ENCODE measurements around the gene SACM1L. TPM values are rescaled to one million over a fixed set of nuclear protein-coding genes. Genes with fewer than 3 reads are reported as not detected.

SACM1L gene
- total and polyA plus RNA-seq, 7 experiments from 2014 or later: 21.1 to 93.8 (median 69.6) TPM

- no peaks in the 10 kb centered on the region for H3K27me3 ChIP-seq (ENCODE audit: control insufficient read depth in 2 of 2, insufficient read depth in 2 of 2, low read length in 2 of 2)
- Mint-ChIP-seq H3K36me3 (peaks cover 20 to 75% (median 46%) of the 10 kb centered on the region in 5 donors), H3K27ac (peak overlapping the region in 7 of 9 donors; percentile 29 to 88 (median 49)), H3K27me3 (no peaks in the 10 kb centered on the region), H3K4me3 (no peak overlapping the region), H3K9me3 (no peaks in the 10 kb centered on the region), H3K4me1 (peaks cover 15 to 33% (median 25%) of the 10 kb centered on the region in 7 donors)
- ChIA-PET CTCF (no interaction called here), POLR2A (no interaction called here)
- H3K36me3 ChIP-seq (ENCODE audit: control insufficient read depth in 2 of 3, insufficient read depth in 3 of 3, low read length in 3 of 3): peaks cover 12 to 79% (median 45%) of the 10 kb centered on the region in 3 experiments
- peaks cover 5 to 6% of the 10 kb centered on the region in 2 donors for H3K4me1 ChIP-seq (ENCODE audit: control insufficient read depth in 2 of 2, insufficient read depth in 2 of 2, low read length in 2 of 2)
- ATAC-seq: no peak
- no peak overlapping the region for H3K27ac ChIP-seq (ENCODE audit: low read depth, low read length)
- intact Hi-C loops (cut with micrococcal nuclease): no loop called here
- H3K4me3 ChIP-seq (ENCODE audit: low read length): no peak overlapping the region
- no peaks in the 10 kb centered on the region for H3K9me3 ChIP-seq (ENCODE audit: control insufficient read depth in 2 of 3, low read length in 3 of 3)
- no peak for DNase-seq
Observed at GRCh38 chr3:45736707-45737106, 47.5 kb downstream of the SACM1L start.

- Mint-ChIP-seq H3K9me3 (no peaks in the 10 kb centered on the region), H3K27ac (peak overlapping the region in 3 of 9 donors; percentile 32 to 73 (median 46)), H3K4me1 (peaks cover 18 to 39% (median 30%) of the 10 kb centered on the region in 7 donors), H3K36me3 (peaks cover 16 to 75% (median 43%) of the 10 kb centered on the region in 5 donors), H3K4me3 (no peak overlapping the region), H3K27me3 (no peaks in the 10 kb centered on the region)
- DNase-seq: no peak
- Histone ChIP-seq H3K4me3 (ENCODE audit: low read length) (no peak overlapping the region), H3K27me3 (ENCODE audit: control insufficient read depth in 2 of 2, insufficient read depth in 2 of 2, low read length in 2 of 2) (no peaks in the 10 kb centered on the region), H3K27ac (ENCODE audit: low read depth, low read length) (no peak overlapping the region), H3K36me3 (ENCODE audit: control insufficient read depth in 2 of 3, insufficient read depth in 3 of 3, low read length in 3 of 3) (peaks cover 10 to 78% (median 47%) of the 10 kb centered on the region in 3 experiments), H3K9me3 (ENCODE audit: control insufficient read depth in 2 of 3, low read length in 3 of 3) (no peaks in the 10 kb centered on the region), H3K4me1 (ENCODE audit: control insufficient read depth in 2 of 2, insufficient read depth in 2 of 2, low read length in 2 of 2) (peaks cover 5 to 8% of the 10 kb centered on the region in 2 donors)
- ChIA-PET POLR2A (no interaction called here), CTCF (interaction anchor here (0.7 kb wide), 1 partner anchor 347 kb away, joined by 4 read pairs; no protein-coding TSS in a partner anchor)
- no peak for ATAC-seq
- intact Hi-C loops (cut with micrococcal nuclease): no loop called here
Observed at GRCh38 chr3:45737234-45737633, 48.0 kb downstream of the SACM1L start.

DNA sequence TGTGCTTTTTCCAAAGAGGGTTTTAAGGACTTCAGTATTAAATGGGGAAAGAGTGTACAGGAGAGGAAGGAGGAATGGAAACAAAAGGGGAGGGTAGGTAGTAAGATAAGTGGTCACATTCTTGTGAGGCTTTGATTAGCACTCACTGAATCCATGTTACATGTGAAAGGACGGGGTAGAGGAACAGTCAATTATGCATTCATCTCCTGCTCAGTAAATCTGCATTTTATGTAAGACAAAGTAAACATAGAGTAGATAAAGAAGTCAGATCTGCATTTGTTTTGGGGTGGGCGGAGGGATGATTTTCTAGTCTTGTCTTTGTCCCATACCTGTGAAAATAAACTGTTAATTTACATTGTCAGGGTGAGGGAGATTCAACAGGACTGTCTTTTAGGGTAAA lies 50.8 kb downstream of the SACM1L start:
- peaks cover 16 to 61% (median 35%) of the 10 kb centered on the region in 5 donors for H3K36me3 Mint-ChIP-seq
- ChIA-PET CTCF (no interaction called here), POLR2A (no interaction called here)
- H3K9me3 Mint-ChIP-seq: no peaks in the 10 kb centered on the region
- H3K4me3 ChIP-seq (ENCODE audit: low read length): no peak overlapping the region
- no peaks in the 10 kb centered on the region for H3K9me3 ChIP-seq (ENCODE audit: control insufficient read depth in 2 of 3, low read length in 3 of 3)
- no peak for ATAC-seq
- no peaks in the 10 kb centered on the region for H3K27me3 Mint-ChIP-seq
- H3K4me1 ChIP-seq (ENCODE audit: control insufficient read depth in 2 of 2, insufficient read depth in 2 of 2, low read length in 2 of 2): peaks cover 5 to 8% of the 10 kb centered on the region in 2 donors
- H3K36me3 ChIP-seq (ENCODE audit: control insufficient read depth in 2 of 3, insufficient read depth in 3 of 3, low read length in 3 of 3): peaks cover 10 to 79% (median 51%) of the 10 kb centered on the region in 3 experiments
- peak overlapping the region in 3 of 10 donors; percentile 2 to 6 (median 5) for H3K4me3 Mint-ChIP-seq
- peak overlapping the region; percentile 11 to 74 (median 48) for H3K27ac Mint-ChIP-seq
- peak overlapping the region; percentile 26 for H3K27ac ChIP-seq (ENCODE audit: low read depth, low read length)
- no peak for DNase-seq
- intact Hi-C loops (cut with micrococcal nuclease): no loop called here
- peaks cover 17 to 41% (median 33%) of the 10 kb centered on the region in 7 donors for H3K4me1 Mint-ChIP-seq
- no peaks in the 10 kb centered on the region for H3K27me3 ChIP-seq (ENCODE audit: control insufficient read depth in 2 of 2, insufficient read depth in 2 of 2, low read length in 2 of 2)

GRCh38 chr3:45741247-45741646 lies 52.1 kb downstream of the SACM1L start:
- peak overlapping the region; percentile 53 for H3K27ac ChIP-seq (ENCODE audit: low read depth, low read length)
- ChIA-PET POLR2A (no interaction called here), CTCF (no interaction called here)
- H3K4me1 Mint-ChIP-seq: peaks cover 17 to 41% (median 33%) of the 10 kb centered on the region in 7 donors
- H3K9me3 ChIP-seq (ENCODE audit: control insufficient read depth in 2 of 3, low read length in 3 of 3): no peaks in the 10 kb centered on the region
- no peaks in the 10 kb centered on the region for H3K27me3 Mint-ChIP-seq
- no peak overlapping the region for H3K4me3 ChIP-seq (ENCODE audit: low read length)
- H3K36me3 ChIP-seq (ENCODE audit: control insufficient read depth in 2 of 3, insufficient read depth in 3 of 3, low read length in 3 of 3): peaks cover 4 to 79% (median 50%) of the 10 kb centered on the region in 3 experiments
- peak overlapping the region; percentile 30 to 90 (median 64) for H3K27ac Mint-ChIP-seq
- no peaks in the 10 kb centered on the region for H3K9me3 Mint-ChIP-seq
- peaks cover 20 to 61% (median 34%) of the 10 kb centered on the region in 5 donors for H3K36me3 Mint-ChIP-seq
- no peak for DNase-seq
- no peaks in the 10 kb centered on the region for H3K27me3 ChIP-seq (ENCODE audit: control insufficient read depth in 2 of 2, insufficient read depth in 2 of 2, low read length in 2 of 2)
- intact Hi-C loops (cut with micrococcal nuclease): no loop called here
- no peak for ATAC-seq
- H3K4me1 ChIP-seq (ENCODE audit: control insufficient read depth in 2 of 2, insufficient read depth in 2 of 2, low read length in 2 of 2): peaks cover 5 to 8% of the 10 kb centered on the region in 2 donors
- H3K4me3 Mint-ChIP-seq: peak overlapping the region in 6 of 10 donors; percentile 5 to 62 (median 36)

- H3K27ac Mint-ChIP-seq: peak overlapping the region in 8 of 9 donors; percentile 38 to 90 (median 70)
- H3K4me1 Mint-ChIP-seq: peaks cover 17 to 41% (median 33%) of the 10 kb centered on the region in 7 donors
- peak overlapping the region in 3 of 10 donors; percentile 41 to 62 (median 44) for H3K4me3 Mint-ChIP-seq
- ATAC-seq: peak; percentile 29
- no peaks in the 10 kb centered on the region for H3K27me3 ChIP-seq (ENCODE audit: control insufficient read depth in 2 of 2, insufficient read depth in 2 of 2, low read length in 2 of 2)
- no peak overlapping the region for H3K4me3 ChIP-seq (ENCODE audit: low read length)
- no peaks in the 10 kb centered on the region for H3K27me3 Mint-ChIP-seq
- peaks cover 5 to 8% of the 10 kb centered on the region in 2 donors for H3K4me1 ChIP-seq (ENCODE audit: control insufficient read depth in 2 of 2, insufficient read depth in 2 of 2, low read length in 2 of 2)
- POLR2A ChIA-PET: no interaction called here
- H3K27ac ChIP-seq (ENCODE audit: low read depth, low read length): peak overlapping the region; percentile 53
- peaks cover 0 to 79% (median 43%) of the 10 kb centered on the region in 3 experiments for H3K36me3 ChIP-seq (ENCODE audit: control insufficient read depth in 2 of 3, insufficient read depth in 3 of 3, low read length in 3 of 3)
- CTCF ChIA-PET: interaction anchor here (1.2 kb wide), 1 partner anchor 82 kb away, joined by 3 read pairs; no protein-coding TSS in a partner anchor
- peaks cover 18 to 55% (median 31%) of the 10 kb centered on the region in 5 donors for H3K36me3 Mint-ChIP-seq
- no peak for DNase-seq
- intact Hi-C loops (cut with micrococcal nuclease): no loop called here
- H3K9me3 ChIP-seq (ENCODE audit: control insufficient read depth in 2 of 3, low read length in 3 of 3): no peaks in the 10 kb centered on the region
- no peaks in the 10 kb centered on the region for H3K9me3 Mint-ChIP-seq
Observed at GRCh38 chr3:45741742-45742460, 52.7 kb downstream of the SACM1L start.

- H3K27ac ChIP-seq (ENCODE audit: low read depth, low read length): peak overlapping the region; percentile 53
- POLR2A ChIA-PET: no interaction called here
- no peaks in the 10 kb centered on the region for H3K9me3 Mint-ChIP-seq
Observed at GRCh38 chr3:45742461-45743089, 53.4 kb downstream of the SACM1L start.

More at GRCh38 chr3:45742461-45743089, 53.4 kb downstream of the SACM1L start:
- Histone ChIP-seq H3K9me3 (ENCODE audit: control insufficient read depth in 2 of 3, low read length in 3 of 3) (no peaks in the 10 kb centered on the region), H3K4me1 (ENCODE audit: control insufficient read depth in 2 of 2, insufficient read depth in 2 of 2, low read length in 2 of 2) (peaks cover 5 to 8% of the 10 kb centered on the region in 2 donors), H3K36me3 (ENCODE audit: control insufficient read depth in 2 of 3, insufficient read depth in 3 of 3, low read length in 3 of 3) (peaks cover 0 to 78% (median 38%) of the 10 kb centered on the region in 3 experiments), H3K4me3 (ENCODE audit: low read length) (no peak overlapping the region), H3K27me3 (ENCODE audit: control insufficient read depth in 2 of 2, insufficient read depth in 2 of 2, low read length in 2 of 2) (no peaks in the 10 kb centered on the region)
- CTCF ChIA-PET: interaction anchor here (1.2 kb wide), 1 partner anchor 83 kb away, joined by 3 read pairs; no protein-coding TSS in a partner anchor
- H3K4me3 Mint-ChIP-seq: no peak overlapping the region
- peak overlapping the region in 8 of 9 donors; percentile 18 to 90 (median 70) for H3K27ac Mint-ChIP-seq
- DNase-seq (no peak), ATAC-seq (no peak)
- intact Hi-C loops (cut with micrococcal nuclease): no loop called here
- peaks cover 11 to 51% (median 26%) of the 10 kb centered on the region in 5 donors for H3K36me3 Mint-ChIP-seq
- no peaks in the 10 kb centered on the region for H3K27me3 Mint-ChIP-seq
- peaks cover 17 to 41% (median 32%) of the 10 kb centered on the region in 7 donors for H3K4me1 Mint-ChIP-seq
